B cell (primary cell): ENCODE data around the gene CAMK1D. TPM values are rescaled to one million over a fixed set of nuclear protein-coding genes. Genes with fewer than 3 reads are reported as not detected.
"Not testable (repeated sequence)": the region's sequence is repeated elsewhere in the genome, so short reads cannot be mapped to it uniquely, and the experiment has no call there.

Experiments used
- ATAC-seq: fragments of 200-7000 bp; cut with Tn5 transposase; one replicate; pipeline ENCODE4 v1.10.0; 2021; ENCODE audit warnings: low read depth, mild to moderate bottlenecking, moderate number of reproducible peaks, moderate library complexity
- CTCF ChIA-PET: fragments of 350-600 bp; sonication (Branson Sonifier 250); formaldehyde crosslinking; loops from one replicate; lab custom pipeline; 2021; ENCODE audit warnings: antibody characterized with exemption, inconsistent platforms; lab: Charles Lee
- POLR2A ChIA-PET: fragments of 350-600 bp; sonication (Branson Sonifier 250); formaldehyde crosslinking; loops from one replicate; lab custom pipeline; 2021; ENCODE audit warnings: antibody characterized with exemption; lab: Charles Lee
- DNase-seq: peaks from one replicate; pipeline ENCODE4 v3.0.0; 2013
- H2AFZ ChIP-seq: 2 replicates; pipeline ENCODE4 v1.6.1; 2012; ENCODE audit warnings: mild to moderate bottlenecking, low read depth, low read length; ENCODE audit not compliant: insufficient read depth, poor library complexity, severe bottlenecking
- H3K27ac ChIP-seq, 2 donors: 1 replicate in 1 of 2; 2 replicates in 1 of 2; pipeline ENCODE4 v1.5.1; 2012 to 2013; ENCODE audit warnings: low read length in 2 of 2, mild to moderate bottlenecking in 2 of 2, moderate library complexity in 1 of 2
- H3K27me3 ChIP-seq, 4 experiments: fragments of 200-600 bp in 1 of 4; sonication (generic) in 1 of 4; replicated peaks in 1 of 4; 1 replicate in 2 of 4; 2 replicates in 2 of 4; pipeline versions ENCODE4 v1.6.1 to v1.7.0; 2013 to 2016; ENCODE audit warnings: low read length in 3 of 4, mild to moderate bottlenecking in 2 of 4, mixed read lengths in 1 of 4, moderate library complexity in 1 of 4; ENCODE audit not compliant: insufficient read depth in 4 of 4, control insufficient read depth in 3 of 4; ENCODE audit errors: control extremely low read depth in 1 of 4
- H3K36me3 ChIP-seq, 2 experiments: replicated peaks in 1 of 2; 1 replicate in 1 of 2; 2 replicates in 1 of 2; pipeline versions ENCODE4 v1.6.1 to v1.7.1; 2013; ENCODE audit warnings: low read length in 1 of 2; ENCODE audit not compliant: insufficient read depth in 2 of 2, control insufficient read depth in 1 of 2; ENCODE audit errors: control extremely low read depth in 1 of 2, extremely low read depth in 1 of 2
- H3K4me1 ChIP-seq, 2 donors: fragments of 200-600 bp in 1 of 2; sonication (generic) in 1 of 2; 1 replicate in 1 of 2; 2 replicates in 1 of 2; pipeline versions ENCODE4 v1.5.1 to v1.6.1; 2013 to 2017; ENCODE audit warnings: low read length in 2 of 2; ENCODE audit not compliant: control insufficient read depth in 2 of 2, insufficient read depth in 2 of 2
- H3K4me2 ChIP-seq: replicated peaks from 2 replicates; pipeline ENCODE3; 2012; ENCODE audit warnings: mild to moderate bottlenecking, low read depth, low read length; ENCODE audit not compliant: poor library complexity, severe bottlenecking
- H3K4me3 ChIP-seq, 5 experiments: fragments of 200-600 bp in 1 of 5; sonication (generic) in 1 of 5; 1 replicate in 3 of 5; 2 replicates in 2 of 5; pipeline versions ENCODE4 v1.5.1 to v1.7.0; 2011 to 2016; ENCODE audit warnings: low read length in 4 of 5, mild to moderate bottlenecking in 4 of 5, low read depth in 2 of 5, control low read depth in 1 of 5, moderate library complexity in 1 of 5; ENCODE audit not compliant: insufficient read depth in 1 of 5; ENCODE audit errors: control extremely low read depth in 1 of 5, extremely low read depth in 1 of 5
- H3K79me2 ChIP-seq: fragments of 200-600 bp; sonication (generic); one replicate; pipeline ENCODE4 v1.6.0; 2016; ENCODE audit warnings: low read length; ENCODE audit not compliant: control insufficient read depth, insufficient read depth
- H3K9ac ChIP-seq: fragments of 200-600 bp; sonication (generic); 2 replicates; pipeline ENCODE4 v1.6.1; 2017; ENCODE audit warnings: mild to moderate bottlenecking, low read length, moderate library complexity
- H3K9me3 ChIP-seq, 3 donors: one replicate each; pipeline versions ENCODE4 v1.6.1 to v1.7.1; 2013; ENCODE audit warnings: low read length in 2 of 3; ENCODE audit not compliant: control insufficient read depth in 2 of 3, insufficient read depth in 1 of 3; ENCODE audit errors: control extremely low read depth in 1 of 3
- H4K20me1 ChIP-seq: 2 replicates; pipeline ENCODE4 v1.6.0; 2012; ENCODE audit warnings: mild to moderate bottlenecking, low read length; ENCODE audit not compliant: insufficient read depth, control insufficient read depth, poor library complexity, severe bottlenecking
- H3K27ac Mint-ChIP-seq: one replicate; pipeline ENCODE4 v1.8.0; 2021; ENCODE audit warnings: mixed read lengths
- H3K27me3 Mint-ChIP-seq: one replicate; pipeline ENCODE4 v1.8.0; 2021; ENCODE audit warnings: mixed read lengths
- H3K4me1 Mint-ChIP-seq: one replicate; pipeline ENCODE4 v1.8.0; 2021; ENCODE audit warnings: mixed read lengths
- H3K4me3 Mint-ChIP-seq: one replicate; pipeline ENCODE4 v1.8.0; 2021; ENCODE audit warnings: mixed read lengths
- H3K9me3 Mint-ChIP-seq: one replicate; pipeline ENCODE4 v1.8.0; 2022; ENCODE audit warnings: mixed read lengths; ENCODE audit not compliant: insufficient read depth
- CTCF ChIP-seq: fragments of 200-600 bp; IDR thresholded peaks from one replicate; pipeline ENCODE4 v1.8.0; 2022; ENCODE audit warnings: antibody characterized with exemption, mild to moderate bottlenecking
- EZH2 ChIP-seq: IDR thresholded peaks from 2 replicates; pipeline ENCODE4 v1.6.1; 2012; ENCODE audit warnings: borderline replicate concordance, low read depth, mild to moderate bottlenecking, moderate library complexity, low read length; ENCODE audit not compliant: insufficient read depth, poor library complexity, severe bottlenecking
- WGBS: methylation state at CpG from one replicate; pipeline ENCODE4 v1.1.5; 2013; ENCODE audit warnings: missing lambda C conversion rate; ENCODE audit not compliant: insufficient coverage; 5-methylcytosine and 5-hydroxymethylcytosine counted together
- intact Hi-C: fragments of 100-400 bp; cut with micrococcal nuclease; formaldehyde crosslinking; loops from one replicate; pipeline ENCODE4 v1.10.0; 2022
- polyA plus RNA-seq: library from polyadenylated mRNA; depleted of rRNA; stranded (reverse); fragments of >200 nt; gene quantifications from 2 replicates; pipeline ENCODE4 v1.2.3, GENCODE V29; 2012
- total RNA-seq, 2 donors: library from RNA; stranded (reverse); fragments of 120-200 nt in 1 of 2; gene quantifications; 1 replicate in 1 of 2; 2 replicates in 1 of 2; pipeline versions ENCODE4 v1.2.3 to v1.2.4, GENCODE V29; 2013 to 2022

The CAMK1D gene
- total and polyA plus RNA-seq, 2 donors (not counting 1 experiment from before 2014, with no cell fraction given) = 34.1 to 69.7 TPM

DNA sequence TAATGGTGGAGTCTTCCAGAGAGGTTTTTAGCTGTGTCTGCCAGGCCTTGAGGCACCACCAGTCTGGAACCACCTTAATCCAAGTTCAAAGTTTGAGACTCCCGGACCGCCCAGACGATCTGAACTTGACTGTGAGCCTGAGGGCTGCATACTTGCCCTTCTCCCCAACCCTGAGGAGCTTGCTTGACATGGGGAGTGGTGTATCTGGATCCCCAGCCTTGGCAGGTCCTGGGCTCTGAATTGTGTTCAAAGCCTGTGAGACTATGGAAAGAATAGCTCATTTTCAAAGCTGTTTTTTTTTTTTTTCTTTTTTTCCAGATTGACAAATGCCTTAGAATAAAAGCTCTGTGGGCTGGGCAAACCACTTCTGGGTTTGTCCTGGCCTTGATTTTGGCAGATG, 22.3 kb upstream of the CAMK1D start:
- DNase-seq (no peak), ATAC-seq (no peak)
- H3K27me3 ChIP-seq = no peaks in the 10 kb centered on the region
- H3K36me3 ChIP-seq = no peaks in the 10 kb centered on the region
- H2AFZ ChIP-seq = no peak overlapping the region
- no CpG with 5 or more reads among the region's 3 CpGs for WGBS
- no peak overlapping the region for H3K27ac ChIP-seq
- ChIA-PET CTCF (interaction anchor here (0.5 to 1.4 kb wide), 5 partner anchors 15 to 260 kb away, joined by 3 to 5 read pairs (median 3); no protein-coding TSS in a partner anchor), POLR2A (interaction anchor here (0.6 kb wide), 1 partner anchor 13 kb away, joined by 3 read pairs; no protein-coding TSS in a partner anchor)
- H3K9me3 Mint-ChIP-seq = no peaks in the 10 kb centered on the region
- H3K27me3 Mint-ChIP-seq = no peaks in the 10 kb centered on the region
- H3K4me2 ChIP-seq = no peak overlapping the region
- peaks cover 4 to 15% of the 10 kb centered on the region in 2 donors for H3K4me1 ChIP-seq
- H3K79me2 ChIP-seq = no peaks in the 10 kb centered on the region
- H3K9me3 ChIP-seq = no peaks in the 10 kb centered on the region
- no peak overlapping the region for H3K9ac ChIP-seq
- TF ChIP-seq EZH2 = no peak
- TF ChIP-seq CTCF = no peak
- H4K20me1 ChIP-seq = no peaks in the 10 kb centered on the region
- no peak overlapping the region for H3K4me3 Mint-ChIP-seq
- H3K4me1 Mint-ChIP-seq = peaks cover 19% of the 10 kb centered on the region
- H3K4me3 ChIP-seq = no peak overlapping the region
- intact Hi-C loops = no loop called here
- no peak overlapping the region for H3K27ac Mint-ChIP-seq

DNA sequence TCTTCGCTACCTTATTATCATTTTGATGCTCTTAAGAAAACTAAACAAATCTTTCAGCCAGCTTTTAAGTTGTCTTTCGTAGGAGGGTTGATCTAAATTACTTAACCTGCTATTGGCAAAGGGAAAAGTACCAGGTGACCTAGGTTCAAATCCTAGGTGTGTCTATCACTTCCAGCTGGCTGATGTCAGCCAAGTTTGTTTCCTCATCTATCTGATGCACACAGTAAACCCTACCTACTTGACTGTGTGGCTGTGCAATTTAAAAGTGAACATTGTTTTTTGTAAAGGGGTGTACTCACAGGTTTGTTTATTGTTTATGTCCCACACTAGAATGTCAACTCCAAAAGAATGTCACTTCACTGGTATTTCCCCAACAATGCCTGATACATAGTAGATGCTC, 21.9 kb upstream of the CAMK1D start:
- Mint-ChIP-seq H3K27ac (no peak overlapping the region), H3K4me1 (peaks cover 18% of the 10 kb centered on the region), H3K9me3 (no peaks in the 10 kb centered on the region), H3K27me3 (no peaks in the 10 kb centered on the region), H3K4me3 (no peak overlapping the region)
- Histone ChIP-seq H3K27ac (no peak overlapping the region), H2AFZ (no peak overlapping the region), H3K4me3 (no peak overlapping the region), H3K36me3 (no peaks in the 10 kb centered on the region), H3K4me2 (no peak overlapping the region), H3K4me1 (peaks cover 4 to 15% of the 10 kb centered on the region in 2 donors), H3K9me3 (no peaks in the 10 kb centered on the region), H3K9ac (no peak overlapping the region), H3K79me2 (no peaks in the 10 kb centered on the region), H4K20me1 (no peaks in the 10 kb centered on the region), H3K27me3 (no peaks in the 10 kb centered on the region)
- POLR2A ChIA-PET = interaction anchor here (0.6 to 0.7 kb wide), 2 partner anchors 12 to 141 kb away, joined by 3 to 8 read pairs; no protein-coding TSS in a partner anchor
- CTCF ChIA-PET = interaction anchor here (0.6 to 1.4 kb wide), 4 partner anchors 14 to 113 kb away, joined by 3 to 5 read pairs (median 3); no protein-coding TSS in a partner anchor
- intact Hi-C loops = no loop called here
- TF ChIP-seq EZH2 (no peak), CTCF (no peak)
- no peak for DNase-seq
- no CpG with 5 or more reads among the region's 2 CpGs for WGBS
- ATAC-seq = no peak

- H3K27me3 Mint-ChIP-seq, DNase-seq, H4K20me1 ChIP-seq, H3K4me3 ChIP-seq, H3K79me2 ChIP-seq, H3K27me3 ChIP-seq, H3K9ac ChIP-seq, ATAC-seq, H2AFZ ChIP-seq, H3K9me3 ChIP-seq, H3K4me3 Mint-ChIP-seq, H3K4me2 ChIP-seq, H3K27ac Mint-ChIP-seq, intact Hi-C loops, H3K36me3 ChIP-seq, H3K27ac ChIP-seq, H3K9me3 Mint-ChIP-seq: not testable (repeated sequence)
- POLR2A ChIA-PET = interaction anchor here (0.6 to 0.7 kb wide), 2 partner anchors 58 to 142 kb away, joined by 3 to 8 read pairs; no protein-coding TSS in a partner anchor
- WGBS = 77% methylated on average over 6 of the region's 9 CpGs
- peaks cover 11 to 14% of the 10 kb centered on the region in 2 donors for H3K4me1 ChIP-seq
- peaks cover 15% of the 10 kb centered on the region for H3K4me1 Mint-ChIP-seq
- CTCF ChIA-PET = interaction anchor here (0.6 to 1.4 kb wide), 3 partner anchors 21 to 121 kb away, joined by 3 to 5 read pairs (median 4); no protein-coding TSS in a partner anchor
Measured at GRCh38 chr10:12328312-12328711, 21.0 kb upstream of the CAMK1D start.
